Bronchial epithelial cell (primary cell): ENCODE measurements around the gene CCNJL. TPM values are rescaled to one million over a fixed set of nuclear protein-coding genes. Genes with fewer than 3 reads are reported as not detected.
A peak's percentile ranks its signal among the peaks of the same experiment; 100 is the strongest.

Source experiments
- DNase-seq: peaks from one replicate; pipeline ENCODE4 v3.0.0-alpha.2; 2010; ENCODE audit warnings: low read depth
- FAIRE-seq: peaks from 2 replicates; lab custom pipeline; 2011; peaks lifted over from hg19 to GRCh38; lab: Jason Lieb, UNC
- H3K27me3 ChIP-seq: 2 replicates; pipeline ENCODE4 v1.5.1; 2011; ENCODE audit warnings: low read length; ENCODE audit not compliant: control insufficient read depth, insufficient read depth
- H3K36me3 ChIP-seq: 2 replicates; pipeline ENCODE4 v1.5.1; 2011; ENCODE audit warnings: low read length; ENCODE audit not compliant: control insufficient read depth, insufficient read depth
- H3K4me3 ChIP-seq: 2 replicates; pipeline ENCODE4 v1.5.1; 2011; ENCODE audit warnings: mild to moderate bottlenecking, low read depth, low read length, control low read depth
- total RNA-seq: library from RNA; depleted of rRNA; stranded (reverse); fragments of >200 nt; gene quantifications from 2 replicates; pipeline ENCODE4 v1.2.1, GENCODE V29; 2014
- TF ChIP-seq, protein P1 (sequence below): IDR thresholded peaks from 2 replicates; pipeline ENCODE4 v1.5.1; 2011; ENCODE audit warnings: mild to moderate bottlenecking, moderate library complexity, low read length, control low read depth, inconsistent platforms; ENCODE audit not compliant: insufficient read depth, severe bottlenecking

Gene CCNJL
- total RNA-seq, 1 donor from 2014 or later: 4.2 TPM

DNA sequence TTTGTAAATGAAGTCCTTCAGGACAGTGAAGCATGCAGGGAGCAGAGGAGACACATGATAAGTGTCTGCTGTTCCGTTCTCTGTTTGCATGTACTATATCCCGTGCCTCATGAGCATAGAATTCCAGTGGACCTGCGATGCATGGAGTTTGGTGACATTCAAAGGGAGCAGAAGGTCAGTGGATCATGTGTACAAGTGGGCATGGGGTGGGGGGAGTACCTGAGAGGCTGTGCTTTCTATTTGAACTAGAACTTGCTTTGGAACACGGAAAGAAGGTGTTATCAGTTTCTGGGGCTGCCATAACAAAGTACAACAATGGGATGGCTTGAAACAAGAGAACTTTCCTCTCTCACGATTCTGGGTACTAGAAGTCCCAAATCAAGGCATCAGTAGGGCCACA lies 5.1 kb upstream of the CCNJL start:
- no peaks in the 10 kb centered on the region for H3K36me3 ChIP-seq
- no peak for DNase-seq
- TF ChIP-seq, protein P1, sequence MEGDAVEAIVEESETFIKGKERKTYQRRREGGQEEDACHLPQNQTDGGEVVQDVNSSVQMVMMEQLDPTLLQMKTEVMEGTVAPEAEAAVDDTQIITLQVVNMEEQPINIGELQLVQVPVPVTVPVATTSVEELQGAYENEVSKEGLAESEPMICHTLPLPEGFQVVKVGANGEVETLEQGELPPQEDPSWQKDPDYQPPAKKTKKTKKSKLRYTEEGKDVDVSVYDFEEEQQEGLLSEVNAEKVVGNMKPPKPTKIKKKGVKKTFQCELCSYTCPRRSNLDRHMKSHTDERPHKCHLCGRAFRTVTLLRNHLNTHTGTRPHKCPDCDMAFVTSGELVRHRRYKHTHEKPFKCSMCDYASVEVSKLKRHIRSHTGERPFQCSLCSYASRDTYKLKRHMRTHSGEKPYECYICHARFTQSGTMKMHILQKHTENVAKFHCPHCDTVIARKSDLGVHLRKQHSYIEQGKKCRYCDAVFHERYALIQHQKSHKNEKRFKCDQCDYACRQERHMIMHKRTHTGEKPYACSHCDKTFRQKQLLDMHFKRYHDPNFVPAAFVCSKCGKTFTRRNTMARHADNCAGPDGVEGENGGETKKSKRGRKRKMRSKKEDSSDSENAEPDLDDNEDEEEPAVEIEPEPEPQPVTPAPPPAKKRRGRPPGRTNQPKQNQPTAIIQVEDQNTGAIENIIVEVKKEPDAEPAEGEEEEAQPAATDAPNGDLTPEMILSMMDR: no peak
- no peak for FAIRE-seq
- H3K27me3 ChIP-seq: no peaks in the 10 kb centered on the region
- H3K4me3 ChIP-seq: no peak overlapping the region

- TF ChIP-seq, protein P1: no peak
- Histone ChIP-seq H3K36me3 (no peaks in the 10 kb centered on the region), H3K27me3 (no peaks in the 10 kb centered on the region), H3K4me3 (no peak overlapping the region)
- DNase-seq (peak; percentile 95), FAIRE-seq (no peak)
Observed at GRCh38 chr5:160315968-160316367, 3.6 kb upstream of the CCNJL start.

DNA sequence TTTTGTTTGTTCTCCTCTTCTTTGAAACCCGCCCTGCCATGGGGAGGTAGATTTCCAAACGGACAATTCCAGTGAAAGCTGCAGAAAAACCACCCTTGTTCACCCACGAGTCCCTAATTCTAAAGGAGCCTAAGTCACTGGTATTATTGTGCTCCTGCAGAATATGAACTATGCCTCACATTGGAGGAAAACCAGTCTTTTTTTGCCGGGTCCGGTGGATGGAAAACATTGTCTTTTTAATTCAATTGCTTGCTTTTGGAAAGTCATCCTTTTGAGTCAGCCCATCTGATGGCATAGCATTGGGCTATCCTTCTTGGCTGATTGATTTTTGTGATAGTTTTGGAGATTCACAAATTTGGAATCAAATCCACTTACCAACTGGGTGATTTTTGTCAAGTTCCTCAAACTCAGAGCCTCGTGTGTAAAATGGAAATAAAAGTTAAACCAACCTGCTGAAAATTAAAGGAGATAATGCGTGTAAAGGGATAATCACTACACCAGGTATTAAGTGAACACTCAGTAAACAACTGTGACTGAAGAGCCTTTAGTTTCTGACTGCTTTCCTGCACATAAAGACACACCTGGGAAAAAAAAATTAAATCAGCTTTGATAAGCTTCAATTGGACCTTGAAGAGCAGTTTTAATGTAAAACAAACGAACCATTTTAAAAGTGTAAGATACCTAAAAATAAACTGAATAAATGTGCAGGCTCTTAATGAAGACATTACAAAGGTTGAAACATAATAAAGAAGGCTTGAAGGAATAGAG lies 780 bp upstream of the CCNJL start:
- H3K36me3 ChIP-seq: peaks cover 2% of the 10 kb centered on the region
- no peaks in the 10 kb centered on the region for H3K27me3 ChIP-seq
- no peak for DNase-seq
- TF ChIP-seq, protein P1: no peak
- H3K4me3 ChIP-seq: peak overlapping the region; percentile 63
- no peak for FAIRE-seq

GRCh38 chr5:160311491-160312133 lies 752 bp downstream of the CCNJL start:
- DNase-seq (no peak), FAIRE-seq (no peak)
- H3K36me3 ChIP-seq: peaks cover 9% of the 10 kb centered on the region
- TF ChIP-seq, protein P1: no peak
- H3K27me3 ChIP-seq: no peaks in the 10 kb centered on the region
- peak overlapping the region; percentile 63 for H3K4me3 ChIP-seq

- Histone ChIP-seq H3K27me3 (no peaks in the 10 kb centered on the region), H3K36me3 (peaks cover 9% of the 10 kb centered on the region), H3K4me3 (peak overlapping the region; percentile 2)
- FAIRE-seq: no peak
- DNase-seq: no peak
- TF ChIP-seq, protein P1: no peak
Observed at GRCh38 chr5:160310552-160311295, 1.6 kb downstream of the CCNJL start.
